Glutamatergic neuron (in vitro differentiated cells): ENCODE results near the gene SEL1L2. TPM values are rescaled to one million over a fixed set of nuclear protein-coding genes. Genes with fewer than 3 reads are reported as not detected.

ENCODE experiments used
- DNase-seq: peaks from one replicate; pipeline ENCODE4 v3.0.0; 2022
- H3K27ac Mint-ChIP-seq: one replicate; pipeline ENCODE4 v1.8.0; 2020; ENCODE audit warnings: mild to moderate bottlenecking, mixed read lengths, inconsistent platforms; ENCODE audit not compliant: unreplicated experiment
- H3K27me3 Mint-ChIP-seq: one replicate; pipeline ENCODE4 v1.8.0; 2020; ENCODE audit warnings: mild to moderate bottlenecking, moderate library complexity, mixed read lengths, inconsistent platforms; ENCODE audit not compliant: unreplicated experiment
- H3K36me3 Mint-ChIP-seq: one replicate; pipeline ENCODE4 v1.8.0; 2020; ENCODE audit warnings: mild to moderate bottlenecking, mixed read lengths, inconsistent platforms; ENCODE audit not compliant: unreplicated experiment
- H3K4me1 Mint-ChIP-seq: one replicate; pipeline ENCODE4 v1.8.0; 2020; ENCODE audit warnings: mild to moderate bottlenecking, low read depth, mixed read lengths, inconsistent platforms; ENCODE audit not compliant: unreplicated experiment
- H3K4me3 Mint-ChIP-seq: one replicate; pipeline ENCODE4 v1.8.0; 2020; ENCODE audit warnings: mild to moderate bottlenecking, mixed read lengths, inconsistent platforms; ENCODE audit not compliant: unreplicated experiment
- H3K9me3 Mint-ChIP-seq: one replicate; pipeline ENCODE4 v1.8.0; 2020; ENCODE audit warnings: mild to moderate bottlenecking, moderate library complexity, mixed read lengths, inconsistent platforms; ENCODE audit not compliant: unreplicated experiment
- total RNA-seq: library from RNA; stranded (reverse); fragmentation: NEBNext Ultra II Directional; extraction: Animal tissue kit (Norgen Biotek cat#: 25700); gene quantifications from one replicate; pipeline ENCODE4 v1.2.1, GENCODE V29; 2021; ENCODE audit not compliant: unreplicated experiment
- TF ChIP-seq, protein P1 (sequence below): fragments of 200-600 bp; sonication (generic); IDR thresholded peaks from one replicate; pipeline ENCODE4 v1.5.0; 2021; ENCODE audit not compliant: partially characterized antibody, unreplicated experiment

Gene SEL1L2
- total RNA-seq, 1 donor from 2014 or later = not detected

DNA sequence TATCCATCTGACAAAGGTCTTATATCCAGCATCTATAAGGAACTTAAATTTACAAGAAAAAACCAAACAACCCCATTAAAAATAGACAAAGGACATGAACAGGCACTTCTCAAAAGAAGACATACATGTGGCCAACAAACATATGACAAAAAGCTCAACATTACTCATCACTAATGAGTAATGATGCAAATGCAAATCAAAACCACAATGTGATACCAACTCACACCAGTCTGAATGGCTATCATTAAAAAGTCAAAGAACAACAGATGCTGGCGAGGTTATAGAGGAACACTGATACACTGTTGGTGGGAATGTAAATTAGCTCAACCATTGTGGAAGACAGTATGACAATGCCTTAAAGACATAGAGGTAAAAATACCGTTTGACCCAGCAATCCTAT lies 18.8 kb upstream of the SEL1L2 start:
- no peaks in the 10 kb centered on the region for H3K27me3 Mint-ChIP-seq
- no peaks in the 10 kb centered on the region for H3K4me1 Mint-ChIP-seq
- H3K27ac Mint-ChIP-seq = no peak overlapping the region
- H3K9me3 Mint-ChIP-seq = no peaks in the 10 kb centered on the region
- H3K36me3 Mint-ChIP-seq = no peaks in the 10 kb centered on the region
- TF ChIP-seq, protein P1, sequence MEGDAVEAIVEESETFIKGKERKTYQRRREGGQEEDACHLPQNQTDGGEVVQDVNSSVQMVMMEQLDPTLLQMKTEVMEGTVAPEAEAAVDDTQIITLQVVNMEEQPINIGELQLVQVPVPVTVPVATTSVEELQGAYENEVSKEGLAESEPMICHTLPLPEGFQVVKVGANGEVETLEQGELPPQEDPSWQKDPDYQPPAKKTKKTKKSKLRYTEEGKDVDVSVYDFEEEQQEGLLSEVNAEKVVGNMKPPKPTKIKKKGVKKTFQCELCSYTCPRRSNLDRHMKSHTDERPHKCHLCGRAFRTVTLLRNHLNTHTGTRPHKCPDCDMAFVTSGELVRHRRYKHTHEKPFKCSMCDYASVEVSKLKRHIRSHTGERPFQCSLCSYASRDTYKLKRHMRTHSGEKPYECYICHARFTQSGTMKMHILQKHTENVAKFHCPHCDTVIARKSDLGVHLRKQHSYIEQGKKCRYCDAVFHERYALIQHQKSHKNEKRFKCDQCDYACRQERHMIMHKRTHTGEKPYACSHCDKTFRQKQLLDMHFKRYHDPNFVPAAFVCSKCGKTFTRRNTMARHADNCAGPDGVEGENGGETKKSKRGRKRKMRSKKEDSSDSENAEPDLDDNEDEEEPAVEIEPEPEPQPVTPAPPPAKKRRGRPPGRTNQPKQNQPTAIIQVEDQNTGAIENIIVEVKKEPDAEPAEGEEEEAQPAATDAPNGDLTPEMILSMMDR = no peak
- H3K4me3 Mint-ChIP-seq = no peak overlapping the region
- DNase-seq = no peak

DNA sequence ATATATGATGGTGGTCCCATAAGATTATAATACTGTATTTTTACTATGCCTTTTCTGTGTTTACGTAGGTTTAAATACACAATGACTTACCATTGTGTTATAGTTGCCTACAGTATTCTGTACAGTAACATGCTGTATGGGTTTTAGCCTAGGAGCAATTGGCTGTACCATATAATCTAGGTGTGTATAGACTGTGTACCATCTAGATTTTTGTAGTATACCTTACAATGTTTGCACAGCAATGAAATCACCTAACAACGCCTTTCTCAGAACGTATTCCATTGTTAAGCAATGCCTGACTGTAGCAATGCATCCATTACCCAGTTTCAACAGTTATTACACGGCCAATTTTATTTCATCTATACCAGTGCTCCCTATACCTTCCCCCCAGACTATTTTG lies 15.6 kb upstream of the SEL1L2 start:
- Mint-ChIP-seq H3K36me3 (no peaks in the 10 kb centered on the region), H3K9me3 (no peaks in the 10 kb centered on the region), H3K4me3 (no peak overlapping the region), H3K27ac (no peak overlapping the region), H3K4me1 (no peaks in the 10 kb centered on the region), H3K27me3 (no peaks in the 10 kb centered on the region)
- TF ChIP-seq, protein P1 = no peak
- no peak for DNase-seq

DNA sequence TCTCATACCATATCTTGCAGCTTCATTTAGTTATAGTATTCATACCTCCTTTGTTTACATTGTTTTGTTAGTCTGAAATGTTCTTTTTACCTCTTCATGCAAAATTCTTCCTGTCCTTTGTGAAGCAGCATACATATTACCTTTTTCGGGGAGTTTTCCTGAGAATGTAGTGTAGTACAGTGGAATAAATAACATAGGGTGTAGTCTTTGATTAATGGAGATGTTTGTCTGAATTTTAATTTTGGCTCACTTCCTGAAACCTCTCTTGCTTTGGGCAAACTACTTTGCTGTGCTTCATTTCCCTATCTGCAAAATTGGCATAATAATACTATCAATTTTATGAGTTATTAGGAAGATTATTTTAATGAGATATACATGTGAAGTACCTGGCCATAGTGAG lies 10.5 kb upstream of the SEL1L2 start:
- Mint-ChIP-seq H3K36me3 (no peaks in the 10 kb centered on the region), H3K4me1 (peaks cover 3% of the 10 kb centered on the region), H3K4me3 (no peak overlapping the region), H3K9me3 (peaks cover 2% of the 10 kb centered on the region), H3K27ac (no peak overlapping the region), H3K27me3 (no peaks in the 10 kb centered on the region)
- TF ChIP-seq, protein P1 = no peak
- DNase-seq = no peak

DNA sequence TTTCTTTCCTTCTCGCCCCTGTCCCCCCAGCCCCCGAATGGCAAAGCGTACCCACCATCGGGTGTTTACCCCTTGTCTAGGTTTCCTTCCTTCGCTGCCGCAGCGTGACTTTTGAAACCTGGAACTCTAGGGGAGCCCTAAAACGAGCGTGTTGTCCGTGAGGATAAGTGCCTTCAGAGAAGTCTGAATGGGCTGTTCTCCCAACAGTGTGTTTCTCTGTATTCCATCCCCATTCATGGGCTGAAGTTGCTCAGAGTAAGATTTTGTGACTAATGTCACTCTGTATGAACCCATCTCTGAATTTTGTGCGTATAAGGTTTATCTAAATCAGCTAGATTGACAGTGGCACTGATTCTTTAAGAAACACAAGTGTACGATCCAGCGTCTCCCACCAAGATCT lies 5.9 kb upstream of the SEL1L2 start:
- no peak for DNase-seq
- H3K27ac Mint-ChIP-seq = no peak overlapping the region
- H3K4me3 Mint-ChIP-seq = peak overlapping the region; percentile 94
- peaks cover 3% of the 10 kb centered on the region for H3K4me1 Mint-ChIP-seq
- peaks cover 4% of the 10 kb centered on the region for H3K36me3 Mint-ChIP-seq
- TF ChIP-seq, protein P1 = no peak
- H3K27me3 Mint-ChIP-seq = peaks cover 3% of the 10 kb centered on the region
- H3K9me3 Mint-ChIP-seq = peaks cover 6% of the 10 kb centered on the region

DNA sequence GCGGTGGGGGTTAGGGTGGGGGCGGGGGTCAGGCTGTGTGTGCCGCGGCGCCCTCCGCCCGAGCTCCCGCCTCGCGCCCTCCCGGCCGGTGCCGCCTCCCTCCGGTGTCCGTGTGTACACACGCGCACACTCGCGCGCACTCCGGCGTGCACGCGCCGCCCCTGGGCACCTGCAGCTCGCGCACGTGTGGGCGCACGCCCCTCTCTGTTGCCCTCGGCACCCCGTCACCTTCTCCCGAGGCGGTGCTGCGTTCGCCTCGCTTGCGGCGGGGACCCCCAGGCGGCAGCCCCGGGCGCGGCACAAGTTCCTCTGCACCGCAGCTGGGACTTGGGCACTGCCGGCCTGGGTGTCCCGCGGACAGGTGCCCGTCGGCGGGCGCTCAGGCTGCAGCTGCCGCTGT lies 5.4 kb upstream of the SEL1L2 start:
- peaks cover 4% of the 10 kb centered on the region for H3K36me3 Mint-ChIP-seq
- TF ChIP-seq, protein P1 = no peak
- H3K4me1 Mint-ChIP-seq = peaks cover 3% of the 10 kb centered on the region
- peaks cover 3% of the 10 kb centered on the region for H3K27me3 Mint-ChIP-seq
- peak; percentile 40 for DNase-seq
- peaks cover 6% of the 10 kb centered on the region for H3K9me3 Mint-ChIP-seq
- peak overlapping the region; percentile 94 for H3K4me3 Mint-ChIP-seq
- H3K27ac Mint-ChIP-seq = no peak overlapping the region
